Gastrocnemius medialis (tissue), 4 donors: ENCODE results near the gene MMP28. TPM values are rescaled to one million over a fixed set of nuclear protein-coding genes. Genes with fewer than 3 reads are reported as not detected.

ENCODE experiments used
- ATAC-seq, 2 donors: fragments of 150-250 bp; one replicate each; pipeline ENCODE4 v1.9.1; 2016
- DNase-seq, 2 donors: peaks; one replicate each; pipeline ENCODE4 v3.0.0-alpha.2; 2019
- H3K27ac ChIP-seq, 4 donors: fragments of 200-600 bp; sonication (generic); 1 replicate in 1 of 4; 2 replicates in 3 of 4; pipeline ENCODE4 v1.5.1; 2016 to 2018; ENCODE audit warnings: mild to moderate bottlenecking in 2 of 4, moderate library complexity in 1 of 4
- H3K27me3 ChIP-seq, 3 donors: fragments of 200-600 bp; sonication (generic) in 2 of 3; 1 replicate in 1 of 3; 2 replicates in 2 of 3; pipeline versions ENCODE4 v1.5.1 to v1.6.0; 2016 to 2019; ENCODE audit warnings: mild to moderate bottlenecking in 1 of 3, moderate library complexity in 1 of 3
- H3K36me3 ChIP-seq, 2 donors: fragments of 200-600 bp; sonication (generic) in 1 of 2; one replicate each; pipeline ENCODE4 v1.5.1; 2017 to 2018
- H3K4me1 ChIP-seq, 2 donors: fragments of 200-600 bp; sonication (generic) in 1 of 2; one replicate each; pipeline ENCODE4 v1.5.1; 2016 to 2017; ENCODE audit warnings: mild to moderate bottlenecking in 2 of 2
- H3K4me3 ChIP-seq, 4 donors: fragments of 200-600 bp; sonication (generic) in 3 of 4; 1 replicate in 1 of 4; 2 replicates in 3 of 4; pipeline ENCODE4 v1.5.1; 2016 to 2019; ENCODE audit warnings: mild to moderate bottlenecking in 2 of 4
- H3K9me3 ChIP-seq, 3 donors: fragments of 200-600 bp; sonication (generic) in 2 of 3; 1 replicate in 1 of 3; 2 replicates in 2 of 3; pipeline ENCODE4 v1.5.1; 2016 to 2019
- CTCF ChIP-seq, 5 experiments: fragments of 450-650 bp in 3 of 5; fragments of 200-600 bp in 2 of 5; sonication (generic) in 2 of 5; IDR thresholded peaks in 4 of 5; conservative IDR thresholded peaks in 1 of 5; 1 replicate in 4 of 5; 2 replicates in 1 of 5; pipeline ENCODE4 v1.5.1; 2016 to 2019; ENCODE audit warnings: antibody characterized with exemption in 5 of 5, mild to moderate bottlenecking in 3 of 5, moderate library complexity in 3 of 5
- POLR2A ChIP-seq, 2 donors: fragments of 450-650 bp; IDR thresholded peaks; one replicate each; pipeline ENCODE4 v1.6.1; 2017; ENCODE audit warnings: antibody characterized with exemption in 2 of 2, mild to moderate bottlenecking in 2 of 2, moderate library complexity in 2 of 2
- in situ Hi-C, 4 donors: fragments of 200-750 bp; cut with MboI; loops; one replicate each; pipeline versions ENCODE4 v1.15.0 to v1.8.0; 2017; ENCODE audit warnings: low sequenced_read_pairs in 4 of 4
- intact Hi-C: fragments of 100-400 bp; cut with DNase I; formaldehyde crosslinking; loops from one replicate; pipeline ENCODE4 v1.15.1; 2023; ENCODE audit warnings: low total_unique reads
- total RNA-seq, 4 donors: library from RNA; depleted of rRNA; stranded (reverse); fragments of >200 nt; gene quantifications; one replicate each; pipeline versions ENCODE4 v1.1.0 to v1.2.3, GENCODE V29; 2016

The MMP28 gene
- total RNA-seq, 4 donors from 2014 or later = 3.1 to 10.3 (median 5.9) TPM

- peaks cover 11 to 16% of the 10 kb centered on the region in 2 donors for H3K4me1 ChIP-seq
- H3K4me3 ChIP-seq = no peak overlapping the region
- peaks cover 0 to 7% (median 4%) of the 10 kb centered on the region in 3 donors for H3K27me3 ChIP-seq
- in situ Hi-C loops = loop anchor here in 3 of 4 donors (10.0 to 25.0 kb wide), 4 partner anchors 79 to 581 kb away; no protein-coding TSS in a partner anchor
- no peaks in the 10 kb centered on the region for H3K9me3 ChIP-seq
- ATAC-seq (no peak), DNase-seq (no peak)
- no peaks in the 10 kb centered on the region for H3K36me3 ChIP-seq
- intact Hi-C loops = no loop called here
- TF ChIP-seq POLR2A (IDR thresholded peaks at IDR 0.05) = no peak
- no peak for TF ChIP-seq CTCF (IDR thresholded peaks at IDR 0.05 in 4 of 5, conservative IDR thresholded peaks at IDR 0.05 in 1 of 5)
- no peak overlapping the region for H3K27ac ChIP-seq
These were observed 51.7 kb downstream of the MMP28 start for GRCh38 chr17:35743626-35744328.

GRCh38 chr17:35742896-35743477, 52.5 kb downstream of the MMP28 start:
- in situ Hi-C loops = loop anchor here in 3 of 4 donors (10.0 to 25.0 kb wide), 4 partner anchors 78 to 581 kb away; no protein-coding TSS in a partner anchor
- Histone ChIP-seq H3K9me3 (no peaks in the 10 kb centered on the region), H3K36me3 (no peaks in the 10 kb centered on the region), H3K4me3 (no peak overlapping the region), H3K27ac (no peak overlapping the region), H3K27me3 (peaks cover 0 to 4% (median 3%) of the 10 kb centered on the region in 3 donors), H3K4me1 (peaks cover 5 to 9% of the 10 kb centered on the region in 2 donors)
- no peak for TF ChIP-seq POLR2A (IDR thresholded peaks at IDR 0.05)
- TF ChIP-seq CTCF (IDR thresholded peaks at IDR 0.05 in 4 of 5, conservative IDR thresholded peaks at IDR 0.05 in 1 of 5) = no peak
- intact Hi-C loops = no loop called here
- DNase-seq (no peak), ATAC-seq (no peak)

- Histone ChIP-seq H3K27me3 (peaks cover 0 to 4% (median 3%) of the 10 kb centered on the region in 3 donors), H3K4me3 (no peak overlapping the region), H3K4me1 (peaks cover 0 to 5% of the 10 kb centered on the region in 2 donors), H3K36me3 (no peaks in the 10 kb centered on the region), H3K27ac (no peak overlapping the region), H3K9me3 (no peaks in the 10 kb centered on the region)
- ATAC-seq (no peak), DNase-seq (no peak)
- intact Hi-C loops = no loop called here
- no peak for TF ChIP-seq POLR2A (IDR thresholded peaks at IDR 0.05)
- no peak for TF ChIP-seq CTCF (IDR thresholded peaks at IDR 0.05 in 4 of 5, conservative IDR thresholded peaks at IDR 0.05 in 1 of 5)
- in situ Hi-C loops = loop anchor here in 3 of 4 donors (10.0 to 25.0 kb wide), 4 partner anchors 78 to 580 kb away; no protein-coding TSS in a partner anchor
These were observed 52.9 kb downstream of the MMP28 start for GRCh38 chr17:35742496-35742895.

- in situ Hi-C loops = loop anchor here in 3 of 4 donors (10.0 to 25.0 kb wide), 4 partner anchors 76 to 579 kb away; no protein-coding TSS in a partner anchor
- DNase-seq (no peak), ATAC-seq (peak; percentile 45 to 46)
- Histone ChIP-seq H3K4me1 (peaks cover 0 to 5% of the 10 kb centered on the region in 2 donors), H3K27ac (no peak overlapping the region), H3K27me3 (peaks cover 0 to 4% (median 3%) of the 10 kb centered on the region in 3 donors), H3K36me3 (no peaks in the 10 kb centered on the region), H3K4me3 (peak overlapping the region; percentile 14 to 43 (median 40)), H3K9me3 (no peaks in the 10 kb centered on the region)
- TF ChIP-seq POLR2A (IDR thresholded peaks at IDR 0.05) (no peak), CTCF (IDR thresholded peaks at IDR 0.05 in 4 of 5, conservative IDR thresholded peaks at IDR 0.05 in 1 of 5) (no peak)
- intact Hi-C loops = no loop called here
These were observed 54.2 kb downstream of the MMP28 start for GRCh38 chr17:35740997-35741931.
